Ovary (tissue), 9 donors: ENCODE results near the gene RBM20. TPM values are rescaled to one million over a fixed set of nuclear protein-coding genes. Genes with fewer than 3 reads are reported as not detected.
"Not testable (repeated sequence)": the region's sequence is repeated elsewhere in the genome, so short reads cannot be mapped to it uniquely, and the experiment has no call there.

Source experiments
- DNase-seq, 5 donors: peaks; one replicate each; pipeline ENCODE4 v3.0.0-alpha.2; 2019 to 2020
- H3K27ac ChIP-seq, 2 donors: fragments of 200-600 bp; one replicate each; pipeline versions ENCODE4 v1.5.1 to v1.8.0; 2019 to 2022
- H3K27me3 ChIP-seq: fragments of 200-600 bp; one replicate; pipeline ENCODE4 v1.8.0; 2022
- H3K36me3 ChIP-seq: fragments of 200-600 bp; sonication (generic); one replicate; pipeline ENCODE4 v1.5.1; 2019
- H3K4me1 ChIP-seq: one replicate; pipeline ENCODE4 v1.8.1; 2013; ENCODE audit warnings: mild to moderate bottlenecking, moderate library complexity; ENCODE audit not compliant: insufficient read depth
- H3K4me3 ChIP-seq: fragments of 200-600 bp; sonication (generic); one replicate; pipeline ENCODE4 v1.5.1; 2017
- H3K9me3 ChIP-seq, 2 donors: fragments of 200-600 bp in 1 of 2; sonication (generic) in 1 of 2; one replicate each; pipeline versions ENCODE4 v1.5.1 to v1.8.1; 2013 to 2019; ENCODE audit warnings: mild to moderate bottlenecking in 1 of 2, moderate library complexity in 1 of 2
- EP300 ChIP-seq: sonication (generic); formaldehyde crosslinking; IDR thresholded peaks from one replicate; pipeline ENCODE4 v1.6.1; 2017; ENCODE audit warnings: antibody characterized with exemption
- POLR2A ChIP-seq: fragments of 450-650 bp; IDR thresholded peaks from one replicate; pipeline ENCODE4 v1.6.1; 2017; ENCODE audit warnings: antibody characterized with exemption, mild to moderate bottlenecking, moderate library complexity
- WGBS, 3 donors: extraction: QIAGEN DNeasy Blood & Tissue Kit in 1 of 3; methylation state at CpG; one replicate each; pipeline versions ENCODE4 v1.1.5 to v1.1.7; 2013 to 2017; 5-methylcytosine and 5-hydroxymethylcytosine counted together
- intact Hi-C, 4 donors: fragments of 100-400 bp; cut with DNase I; formaldehyde crosslinking; loops; one replicate each; pipeline versions ENCODE4 v1.11.0 to v1.15.1; 2022 to 2023
- polyA plus RNA-seq, 2 donors: library from polyadenylated mRNA; stranded (reverse); fragments of 200-250 nt in 1 of 2; fragments of 350-450 nt in 1 of 2; fragmentation: Illumina TruSeq in 1 of 2; extraction: RNeasy Lipid Tissue Mini Kit (QIAGEN cat#74804) in 1 of 2; gene quantifications; one replicate each; pipeline ENCODE4 v1.2.3, GENCODE V29; 2013 to 2014
- total RNA-seq, 7 donors: library from RNA; depleted of rRNA in 2 of 7; stranded (reverse); fragments of >200 nt in 2 of 7; fragmentation: NEBNext Ultra II Directional in 3 of 7; extraction: Animal tissue kit (Norgen Biotek cat#: 25700) in 3 of 7; gene quantifications; one replicate each; pipeline versions ENCODE4 v1.1.0 to v1.2.4, GENCODE V29; 2016 to 2023
- TF ChIP-seq, protein P1 (sequence below), 3 donors: fragments of 450-650 bp in 2 of 3; fragments of 200-600 bp in 1 of 3; IDR thresholded peaks; one replicate each; pipeline versions ENCODE4 v1.5.1 to v1.8.0; 2016 to 2022; ENCODE audit warnings: antibody characterized with exemption in 3 of 3, mild to moderate bottlenecking in 1 of 3
- donor health status: DM: no; HTN: no; CAD: no; lungs with moderate emphysema.
- donor health status: DM: no; HTN: no; CAD: no.
- donor health status: Bipolar disorder and iron deficiency.
- donor health status: DM: yes; HTN: yes; CAD: no.
- donor health status: DM: no; HTN: no; CAD: no.
- donor health status: DM: yes; HTN: yes; CAD: no.

Gene RBM20
- total and polyA plus RNA-seq, 9 donors, result 0.96 to 4.9 (median 3.6) TPM

DNA sequence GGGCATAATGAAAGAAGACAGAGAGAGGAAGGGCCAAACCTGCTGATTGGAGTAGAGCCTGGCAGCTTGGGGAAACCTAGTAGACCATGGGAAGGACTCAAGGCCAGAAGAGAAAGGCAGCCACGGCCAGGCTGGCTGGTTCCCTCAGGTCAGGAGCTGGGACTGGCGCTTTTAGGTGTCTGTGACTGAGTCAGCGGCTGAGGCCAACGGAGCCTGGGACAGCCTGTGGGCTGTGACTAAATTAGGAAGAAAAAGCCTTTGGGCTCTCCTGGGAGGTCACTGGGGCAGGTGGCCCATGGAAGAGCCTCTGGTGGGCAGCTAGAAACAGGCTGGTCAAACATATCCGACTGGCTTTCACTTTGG, 118.7 kb downstream of the RBM20 start:
- no peak overlapping the region for H3K4me3 ChIP-seq
- TF ChIP-seq, protein P1, sequence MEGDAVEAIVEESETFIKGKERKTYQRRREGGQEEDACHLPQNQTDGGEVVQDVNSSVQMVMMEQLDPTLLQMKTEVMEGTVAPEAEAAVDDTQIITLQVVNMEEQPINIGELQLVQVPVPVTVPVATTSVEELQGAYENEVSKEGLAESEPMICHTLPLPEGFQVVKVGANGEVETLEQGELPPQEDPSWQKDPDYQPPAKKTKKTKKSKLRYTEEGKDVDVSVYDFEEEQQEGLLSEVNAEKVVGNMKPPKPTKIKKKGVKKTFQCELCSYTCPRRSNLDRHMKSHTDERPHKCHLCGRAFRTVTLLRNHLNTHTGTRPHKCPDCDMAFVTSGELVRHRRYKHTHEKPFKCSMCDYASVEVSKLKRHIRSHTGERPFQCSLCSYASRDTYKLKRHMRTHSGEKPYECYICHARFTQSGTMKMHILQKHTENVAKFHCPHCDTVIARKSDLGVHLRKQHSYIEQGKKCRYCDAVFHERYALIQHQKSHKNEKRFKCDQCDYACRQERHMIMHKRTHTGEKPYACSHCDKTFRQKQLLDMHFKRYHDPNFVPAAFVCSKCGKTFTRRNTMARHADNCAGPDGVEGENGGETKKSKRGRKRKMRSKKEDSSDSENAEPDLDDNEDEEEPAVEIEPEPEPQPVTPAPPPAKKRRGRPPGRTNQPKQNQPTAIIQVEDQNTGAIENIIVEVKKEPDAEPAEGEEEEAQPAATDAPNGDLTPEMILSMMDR (IDR thresholded peaks at IDR 0.05), result no peak
- TF ChIP-seq POLR2A (no peak), EP300 (no peak)
- H3K27ac ChIP-seq, result no peak overlapping the region

DNA sequence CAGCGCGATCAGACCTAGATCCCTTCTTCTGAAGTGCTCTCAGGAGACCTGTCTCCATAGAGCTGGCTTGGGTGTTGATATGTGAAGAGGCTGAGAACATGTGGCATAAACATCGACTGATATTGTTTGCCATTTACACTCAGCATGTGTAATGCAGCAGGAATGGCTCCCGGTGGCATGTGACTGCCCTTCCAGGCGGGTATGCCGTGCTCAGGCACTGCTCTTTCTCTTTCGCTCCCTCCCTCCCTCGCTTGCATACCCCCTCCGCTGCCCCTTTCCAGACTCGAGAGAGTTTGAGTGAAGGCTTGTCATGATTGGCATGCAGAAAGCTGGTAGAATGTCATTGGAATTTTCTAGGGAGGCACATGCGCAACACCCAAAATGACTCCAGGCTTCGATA, 120.2 kb downstream of the RBM20 start:
- no peak for DNase-seq
- no peak overlapping the region for H3K27ac ChIP-seq
- no peaks in the 10 kb centered on the region for H3K36me3 ChIP-seq
- no peak for TF ChIP-seq POLR2A
- TF ChIP-seq EP300, result no peak
- TF ChIP-seq, protein P1 (IDR thresholded peaks at IDR 0.05), result no peak
- no peaks in the 10 kb centered on the region for H3K27me3 ChIP-seq
- no peaks in the 10 kb centered on the region for H3K9me3 ChIP-seq
- H3K4me1 ChIP-seq, result no peaks in the 10 kb centered on the region
- H3K4me3 ChIP-seq, result no peak overlapping the region
- WGBS, 3 donors, result 77 to 85% (median 78%) methylated on average over 12 of the region's 12 CpGs
- intact Hi-C loops, result no loop called here

More for the DNA sequence above, 118.7 kb downstream of the RBM20 start:
- WGBS, 3 donors, result 84 to 87% (median 84%) methylated on average over 5 of the region's 5 CpGs
- Histone ChIP-seq H3K9me3 (no peaks in the 10 kb centered on the region), H3K4me1 (no peaks in the 10 kb centered on the region), H3K27me3 (no peaks in the 10 kb centered on the region), H3K36me3 (no peaks in the 10 kb centered on the region)
- no peak for DNase-seq
- intact Hi-C loops, result no loop called here

DNA sequence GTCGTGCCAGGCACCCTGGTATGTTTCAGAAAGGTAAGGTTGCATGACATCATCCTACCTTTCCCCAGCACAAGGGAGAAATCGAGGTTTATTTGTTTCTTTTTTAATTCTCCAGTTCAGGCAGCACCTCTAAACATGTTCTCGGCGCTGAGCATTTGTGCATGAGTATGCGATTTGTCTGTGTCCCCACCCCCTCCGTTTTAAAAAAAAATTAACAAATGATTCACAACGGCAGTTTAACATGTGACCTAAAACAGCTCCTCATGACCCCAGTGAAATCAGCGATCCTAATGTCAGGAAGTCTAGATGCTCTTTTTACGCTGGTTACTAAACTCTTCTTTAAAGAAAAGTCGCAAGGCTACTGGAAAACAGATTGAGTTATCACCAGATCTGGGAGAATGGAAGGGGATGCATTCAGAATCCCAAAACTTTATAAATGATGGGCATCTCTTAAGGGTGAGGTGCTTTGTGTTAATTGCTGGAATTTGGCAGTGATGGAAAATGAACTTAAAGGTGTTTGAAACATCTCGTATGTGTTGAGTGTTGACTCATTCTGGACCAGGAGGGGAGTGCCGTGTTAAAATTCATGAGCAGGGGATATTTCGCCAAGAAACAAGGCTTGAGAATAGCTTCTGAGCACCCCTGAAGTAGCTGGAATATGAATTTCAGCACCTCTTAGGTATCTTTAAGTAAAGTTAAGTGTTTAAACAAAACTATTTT, 120.8 kb downstream of the RBM20 start:
- intact Hi-C loops, result no loop called here

DNA sequence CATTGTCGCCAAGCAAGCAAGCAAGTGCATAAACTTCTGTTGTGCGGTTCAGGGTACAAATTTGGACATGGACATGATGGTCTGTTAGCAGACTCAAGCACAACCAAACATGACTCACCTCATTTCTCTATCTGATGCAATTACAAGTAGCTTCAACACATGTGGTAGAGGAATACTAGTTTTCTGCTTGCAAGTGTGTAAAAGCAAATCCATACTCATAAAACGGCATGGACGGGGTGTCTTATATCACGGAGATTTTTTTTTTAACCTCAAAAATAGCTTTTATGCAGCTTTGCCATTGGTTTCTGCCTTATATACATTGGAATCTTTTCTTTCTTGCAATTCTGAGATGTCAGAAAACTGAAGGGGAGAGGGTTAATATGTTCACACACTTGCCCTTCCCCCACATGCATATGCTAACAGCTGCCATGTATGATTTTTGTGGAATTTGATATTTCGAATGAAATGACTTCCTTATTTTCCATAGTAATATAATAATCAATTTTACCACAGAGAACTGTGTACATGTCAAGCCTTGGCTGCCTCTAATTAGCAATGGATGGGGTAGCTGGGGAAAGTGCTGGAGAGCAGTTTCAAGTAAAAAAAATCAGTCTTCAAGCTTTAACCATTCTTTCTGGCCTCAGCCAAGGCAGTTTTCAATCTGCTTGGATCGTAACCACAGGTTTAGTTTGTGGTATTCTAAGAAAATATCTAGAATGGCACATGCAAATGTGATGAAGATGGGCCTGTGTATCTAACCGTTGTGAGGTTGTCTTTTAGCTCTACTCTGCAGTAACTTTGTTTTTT, 121.6 kb downstream of the RBM20 start:
- no peak for DNase-seq
- H3K36me3 ChIP-seq, result no peaks in the 10 kb centered on the region
- WGBS, 3 donors, result 82 to 87% (median 86%) methylated on average over 8 of the region's 8 CpGs
- no peak overlapping the region for H3K27ac ChIP-seq
- intact Hi-C loops, result no loop called here
- no peaks in the 10 kb centered on the region for H3K9me3 ChIP-seq
- no peaks in the 10 kb centered on the region for H3K27me3 ChIP-seq
- TF ChIP-seq POLR2A, result no peak
- TF ChIP-seq EP300, result no peak
- H3K4me1 ChIP-seq, result no peaks in the 10 kb centered on the region
- no peak overlapping the region for H3K4me3 ChIP-seq

More for the DNA sequence above, 120.8 kb downstream of the RBM20 start:
- DNase-seq, result no peak
- WGBS, 3 donors, result 72 to 73% (median 73%) methylated on average over 13 of the region's 13 CpGs
- Histone ChIP-seq H3K27me3 (no peaks in the 10 kb centered on the region), H3K4me3 (no peak overlapping the region), H3K9me3 (no peaks in the 10 kb centered on the region), H3K27ac (no peak overlapping the region), H3K4me1 (no peaks in the 10 kb centered on the region), H3K36me3 (no peaks in the 10 kb centered on the region)
- TF ChIP-seq POLR2A, result no peak
- no peak for TF ChIP-seq EP300
- TF ChIP-seq, protein P1 (IDR thresholded peaks at IDR 0.05), result no peak

DNA sequence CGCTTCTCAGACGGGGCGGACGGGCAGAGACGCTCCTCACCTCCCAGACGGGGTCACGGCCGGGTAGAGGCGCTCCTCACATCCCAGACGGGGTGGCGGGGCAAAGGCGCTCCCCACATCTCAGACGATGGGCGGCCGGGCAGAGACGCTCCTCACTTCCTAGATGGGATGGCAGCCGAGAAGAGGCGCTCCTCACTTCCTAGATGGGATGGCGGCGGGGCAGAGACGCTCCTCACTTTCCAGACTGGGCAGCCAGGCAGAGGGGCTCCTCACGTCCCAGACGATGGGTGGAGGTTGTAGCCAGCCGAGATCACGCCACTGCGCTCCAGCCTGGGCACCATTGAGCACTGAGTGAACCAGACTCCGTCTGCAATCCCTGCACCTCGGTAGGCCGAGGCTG, 123.5 kb downstream of the RBM20 start:
- 96 to 97% (median 96%) methylated on average over 23 to 25 of the region's 29 CpGs for WGBS, 3 donors
- H3K27me3 ChIP-seq, H3K36me3 ChIP-seq, H3K4me1 ChIP-seq, H3K4me3 ChIP-seq, intact Hi-C loops, DNase-seq, H3K27ac ChIP-seq, H3K9me3 ChIP-seq: not testable (repeated sequence)
